K562 (cell line): ENCODE results near the gene RPRD1B. TPM values are rescaled to one million over a fixed set of nuclear protein-coding genes. Genes with fewer than 3 reads are reported as not detected.
A peak's percentile ranks its signal among the peaks of the same experiment; 100 is the strongest.

Source experiments
- ATAC-seq: fragments of 200-7000 bp; cut with Tn5 transposase; 3 replicates; pipeline ENCODE4 v1.9.1; 2020; ENCODE audit warnings: moderate library complexity
- BruUV-seq: library from RNA; stranded (reverse); fragments of 400-500 nt; replicated peaks from 2 replicates; lab custom pipeline; 2021; lab: Mats Ljungman, UMichigan
- CTCF ChIA-PET: fragments of 300-600 bp; formaldehyde crosslinking; extraction: SDS; loops from one replicate; lab custom pipeline; 2021; ENCODE audit warnings: low intra/inter-chr PET ratio; lab: Yijun Ruan, JAX
- POLR2A ChIA-PET: fragments of 300-600, 350-650 bp; sonication (Branson Sonifier 250); formaldehyde crosslinking; extraction: SDS; loops from one replicate; lab custom pipeline; 2021; ENCODE audit warnings: antibody characterized with exemption, inconsistent platforms; lab: Yijun Ruan, JAX
- DNase-seq, 4 experiments: peaks; one replicate each; pipeline versions ENCODE4 v3.0.0 to v3.0.0-alpha.2; 2011 to 2018; ENCODE audit warnings: low spot score in 3 of 4, mixed read lengths in 3 of 4; ENCODE audit errors: extremely low read depth in 1 of 4
- FAIRE-seq: peaks from 2 replicates; lab custom pipeline; 2011; peaks lifted over from hg19 to GRCh38; lab: Jason Lieb, UNC
- H2AFZ ChIP-seq: 2 replicates; pipeline ENCODE4 v1.6.0; 2011; ENCODE audit warnings: low read depth, low read length, control low read depth, inconsistent platforms
- H3K27ac ChIP-seq: fragments of 200-600 bp; 3 replicates; pipeline ENCODE4 v1.8.0; 2011; ENCODE audit warnings: low read depth, mild to moderate bottlenecking, control low read depth, inconsistent platforms, low read length, moderate library complexity, mixed read lengths; ENCODE audit errors: extremely low read depth
- H3K27me3 ChIP-seq, 2 experiments: fragments of 300-600 bp in 1 of 2; 2 replicates in 1 of 2; 3 replicates in 1 of 2; pipeline versions ENCODE4 v1.6.0 to v1.8.0; 2011; ENCODE audit warnings: inconsistent platforms in 2 of 2, low read length in 2 of 2, mild to moderate bottlenecking in 1 of 2, mixed read lengths in 1 of 2, moderate library complexity in 1 of 2; ENCODE audit not compliant: control insufficient read depth in 2 of 2, insufficient read depth in 2 of 2
- H3K36me3 ChIP-seq: fragments of 300-600 bp; 3 replicates; pipeline ENCODE4 v1.8.0; 2011; ENCODE audit warnings: mild to moderate bottlenecking, low read length, inconsistent platforms; ENCODE audit not compliant: control insufficient read depth, insufficient read depth
- H3K4me1 ChIP-seq, 2 experiments: fragments of 200-600 bp in 1 of 2; replicated peaks in 1 of 2; 2 replicates in 1 of 2; 3 replicates in 1 of 2; pipeline versions ENCODE4 v1.5.1 to v1.8.0; 2011; ENCODE audit warnings: inconsistent platforms in 2 of 2, low read length in 2 of 2, mild to moderate bottlenecking in 1 of 2, mixed read lengths in 1 of 2, moderate library complexity in 1 of 2; ENCODE audit not compliant: control insufficient read depth in 2 of 2, insufficient read depth in 2 of 2
- H3K4me2 ChIP-seq: 2 replicates; pipeline ENCODE4 v1.6.1; 2011; ENCODE audit warnings: low read length, control low read depth, inconsistent platforms, mixed read lengths; ENCODE audit not compliant: insufficient read depth
- H3K4me3 ChIP-seq: fragments of 200-600 bp; sonication (generic), shearing (Covaris generic); 2 replicates; pipeline ENCODE4 v1.5.1; 2016; ENCODE audit warnings: control low read depth, inconsistent platforms
- H3K79me2 ChIP-seq: fragments of 200-600 bp; 3 replicates; pipeline ENCODE4 v1.8.0; 2011; ENCODE audit warnings: low read length, inconsistent platforms; ENCODE audit not compliant: control insufficient read depth, insufficient read depth
- H3K9ac ChIP-seq, 2 experiments: 2 replicates each; pipeline versions ENCODE4 v1.6.0 to v1.6.1; 2011; ENCODE audit warnings: low read depth in 2 of 2, low read length in 2 of 2, control low read depth in 1 of 2, inconsistent platforms in 1 of 2, mild to moderate bottlenecking in 1 of 2, mixed read lengths in 1 of 2; ENCODE audit not compliant: insufficient read depth in 1 of 2
- H3K9me1 ChIP-seq: one replicate; pipeline ENCODE4 v1.6.0; 2011; ENCODE audit warnings: inconsistent platforms, mild to moderate bottlenecking, low read length, moderate library complexity; ENCODE audit not compliant: control insufficient read depth, insufficient read depth
- H3K9me3 ChIP-seq: replicated peaks from 2 replicates; pipeline ENCODE4 v1.5.1; 2011; ENCODE audit warnings: low read depth, low read length, inconsistent platforms; ENCODE audit not compliant: control insufficient read depth, insufficient read depth
- H4K20me1 ChIP-seq: replicated peaks from 2 replicates; pipeline ENCODE4 v1.6.1; 2011; ENCODE audit warnings: low read length, inconsistent platforms, mixed read lengths; ENCODE audit not compliant: control insufficient read depth, insufficient read depth
- HEY1 ChIP-seq: fragments of 250-450 bp; sonication (Bioruptor Pico); IDR thresholded peaks from 2 replicates; pipeline ENCODE4 v1.5.0; 2020; ENCODE audit warnings: mild to moderate bottlenecking, moderate library complexity, borderline replicate concordance
- L3MBTL2 ChIP-seq: fragments of 450-650 bp; IDR thresholded peaks from 2 replicates; pipeline ENCODE4 v1.6.1; 2016; ENCODE audit warnings: mild to moderate bottlenecking, moderate library complexity
- PCBP1 ChIP-seq: fragments of 200-400 bp; formaldehyde crosslinking; IDR thresholded peaks from 2 replicates; pipeline ENCODE4 v1.6.1; 2018; ENCODE audit warnings: mild to moderate bottlenecking, low read depth, low read length; ENCODE audit not compliant: poor library complexity, severe bottlenecking
- POLR2G ChIP-seq: fragments of 200-400 bp; formaldehyde crosslinking; IDR thresholded peaks from 2 replicates; pipeline ENCODE4 v1.6.1; 2017; ENCODE audit warnings: low read depth, mild to moderate bottlenecking, antibody characterized with exemption, low read length, moderate library complexity
- TCFL5 ChIP-seq: fragments of 250-450 bp; sonication (Bioruptor Pico); conservative IDR thresholded peaks from 2 replicates; pipeline ENCODE4 v1.6.1; 2021; ENCODE audit warnings: mild to moderate bottlenecking, moderate library complexity, matching md5 sums
- WGBS: fragments of 100-300 bp; shearing (Covaris generic); methylation state at CpG from one replicate; pipeline ENCODE4 v1.1.6; 2016; ENCODE audit warnings: low coverage, mixed read lengths; ENCODE audit not compliant: insufficient coverage; ENCODE audit errors: missing lambda C conversion rate; 5-methylcytosine and 5-hydroxymethylcytosine counted together
- in situ Hi-C: fragments of 300-500 bp; cut with MboI; formaldehyde crosslinking; loops from 4 replicates; pipeline ENCODE4 v1.15.0; 2018; ENCODE audit warnings: inconsistent platforms, mixed read lengths
- intact Hi-C: fragments of 100-400 bp; cut with micrococcal nuclease; formaldehyde crosslinking; loops from 2 replicates; pipeline ENCODE4 v1.14.2; 2022
- polyA plus RNA-seq, 8 experiments: library from polyadenylated mRNA; depleted of rRNA in 4 of 8; stranded (reverse) in 5 of 8; unstranded in 3 of 8; fragments of >200 nt; fragmentation: Nextera tagmentation in 2 of 8; fragmentation: Illumina TruSeq in 1 of 8; extraction: Ambion mirVana in 2 of 8; extraction: Trizol in 1 of 8; gene quantifications; 2 replicates each; pipeline versions ENCODE4 v1.2.1 to v1.2.3, GENCODE V29; 2011 to 2014; ENCODE audit warnings: inconsistent platforms in 1 of 8, missing spikeins in 1 of 8
- total RNA-seq, 7 experiments: library from RNA; depleted of rRNA in 6 of 7; stranded (reverse); fragments of >200 nt in 6 of 7; fragmentation: Illumina TruSeq in 2 of 7; extraction: Trizol in 2 of 7; gene quantifications; 2 replicates each; pipeline versions ENCODE4 v1.2.1 to v1.2.3, GENCODE V29; 2011 to 2021; ENCODE audit warnings: low replicate concordance in 1 of 7
- TF ChIP-seq, protein P1 (sequence below): sonication (generic); formaldehyde crosslinking; IDR thresholded peaks from 2 replicates; pipeline ENCODE4 v1.8.1; 2023; ENCODE audit warnings: mild to moderate bottlenecking, missing genetic modification reagents
- TF ChIP-seq, protein P2 (sequence below): fragments of 250-450 bp; sonication (Bioruptor Pico); IDR thresholded peaks from 2 replicates; pipeline ENCODE4 v1.8.0; 2021; ENCODE audit warnings: borderline replicate concordance, mild to moderate bottlenecking, moderate library complexity; ENCODE audit not compliant: poor library complexity, severe bottlenecking

RPRD1B gene
- total and polyA plus RNA-seq, 9 of the 15 experiments (the other 6 are each of a cell fraction or from before 2014, with no cell fraction given): 5.5 to 43.0 (median 24.4) TPM

DNA sequence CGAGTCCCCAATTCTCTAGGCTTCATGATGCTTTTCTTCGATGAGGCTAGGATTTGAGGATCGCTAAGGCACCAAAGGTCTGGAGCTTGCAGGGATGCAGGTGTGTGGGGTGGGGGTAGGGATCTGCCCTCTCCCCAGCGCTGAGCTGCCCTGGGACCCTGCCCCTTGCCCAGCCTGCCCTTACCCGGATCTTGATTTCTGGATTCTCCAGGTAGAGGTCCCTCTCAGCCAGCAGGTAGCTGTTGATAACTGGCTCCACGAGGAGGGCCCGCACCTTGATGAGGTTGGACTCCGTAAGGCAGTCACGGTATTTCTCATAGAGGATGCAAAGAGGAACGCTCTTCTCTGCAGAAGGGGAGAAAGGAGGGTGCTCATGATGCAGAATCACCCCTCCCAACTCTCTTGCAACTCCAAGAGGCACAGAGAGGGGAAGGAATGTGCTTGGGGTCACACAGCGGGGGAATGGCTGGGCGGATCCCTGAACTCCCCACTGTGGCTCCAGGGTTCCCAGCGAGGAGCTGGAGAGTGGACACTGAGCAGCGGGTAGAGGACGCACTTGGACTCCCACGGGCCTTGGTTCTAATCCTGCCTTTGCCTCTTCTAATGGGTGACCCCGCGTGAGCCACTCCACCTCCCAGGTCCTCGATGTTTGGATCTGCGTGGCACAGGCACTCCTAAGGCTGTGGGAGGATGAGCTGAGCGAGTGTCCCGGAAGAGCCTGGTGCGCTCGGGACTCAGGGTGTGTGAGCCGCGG lies 98.8 kb downstream of the RPRD1B start:
- H3K9me1 ChIP-seq: no peaks in the 10 kb centered on the region
- H3K9ac ChIP-seq: peak overlapping the region in 1 of 2 experiments; percentile 3; a peak in 1 of 4 replicates
- H3K4me2 ChIP-seq: no peak overlapping the region
- CTCF ChIA-PET: no interaction called here
- H3K27ac ChIP-seq: no peak overlapping the region
- WGBS: 85% methylated on average over 25 of the region's 26 CpGs
- no peak overlapping the region for H2AFZ ChIP-seq
- FAIRE-seq: no peak
- H3K4me1 ChIP-seq: peaks cover 38 to 45% of the 10 kb centered on the region in 2 experiments
- H3K4me3 ChIP-seq: no peak overlapping the region
- intact Hi-C loops: no loop called here
- no peaks in the 10 kb centered on the region for H3K9me3 ChIP-seq
- H3K36me3 ChIP-seq: peaks cover 56% of the 10 kb centered on the region; the same call in 2 of the 3 replicates
- no peak for ATAC-seq
- no peak for DNase-seq
- POLR2A ChIA-PET: interaction anchor here (0.5 to 3.1 kb wide), 5 partner anchors 8 to 260 kb away, joined by 3 to 14 read pairs (median 4); no protein-coding TSS in a partner anchor
- BruUV-seq: no TSS peak
- H3K79me2 ChIP-seq: no peaks in the 10 kb centered on the region
- 0 out of 2 replicates have a peak, but pooled peaks cover 5% of the 10 kb centered on the region for H4K20me1 ChIP-seq
- in situ Hi-C loops: no loop called here
- TF ChIP-seq HEY1 (CRISPR knock-in tag) (no peak), PCBP1 (no peak), POLR2G (peak; percentile 48), L3MBTL2 (no peak), TCFL5 (CRISPR knock-in tag) (no peak)
- TF ChIP-seq, protein P1, sequence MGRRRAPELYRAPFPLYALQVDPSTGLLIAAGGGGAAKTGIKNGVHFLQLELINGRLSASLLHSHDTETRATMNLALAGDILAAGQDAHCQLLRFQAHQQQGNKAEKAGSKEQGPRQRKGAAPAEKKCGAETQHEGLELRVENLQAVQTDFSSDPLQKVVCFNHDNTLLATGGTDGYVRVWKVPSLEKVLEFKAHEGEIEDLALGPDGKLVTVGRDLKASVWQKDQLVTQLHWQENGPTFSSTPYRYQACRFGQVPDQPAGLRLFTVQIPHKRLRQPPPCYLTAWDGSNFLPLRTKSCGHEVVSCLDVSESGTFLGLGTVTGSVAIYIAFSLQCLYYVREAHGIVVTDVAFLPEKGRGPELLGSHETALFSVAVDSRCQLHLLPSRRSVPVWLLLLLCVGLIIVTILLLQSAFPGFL (CRISPR knock-in tag): no peak
- TF ChIP-seq, protein P2, sequence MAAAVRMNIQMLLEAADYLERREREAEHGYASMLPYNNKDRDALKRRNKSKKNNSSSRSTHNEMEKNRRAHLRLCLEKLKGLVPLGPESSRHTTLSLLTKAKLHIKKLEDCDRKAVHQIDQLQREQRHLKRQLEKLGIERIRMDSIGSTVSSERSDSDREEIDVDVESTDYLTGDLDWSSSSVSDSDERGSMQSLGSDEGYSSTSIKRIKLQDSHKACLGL: no peak
- H3K27me3 ChIP-seq: no peaks in the 10 kb centered on the region
